Thymus (tissue), 14 donors: Measurements from ENCODE around the gene HDAC3. TPM values are rescaled to one million over a fixed set of nuclear protein-coding genes. Genes with fewer than 3 reads are reported as not detected.

ENCODE experiments used
- DNase-seq, 9 donors: peaks; one replicate each; pipeline ENCODE4 v3.0.0-alpha.2; 2013; ENCODE audit warnings: low spot score in 9 of 9, low read depth in 6 of 9, missing footprints in 1 of 9
- H3K27ac ChIP-seq, 2 donors: one replicate each; pipeline ENCODE4 v1.5.1; 2013; ENCODE audit warnings: control low read depth in 1 of 2, low read depth in 1 of 2, low read length in 1 of 2, mild to moderate bottlenecking in 1 of 2, moderate library complexity in 1 of 2
- H3K27me3 ChIP-seq, 2 donors: one replicate each; pipeline ENCODE4 v1.5.1; 2013; ENCODE audit warnings: low read length in 1 of 2; ENCODE audit not compliant: control insufficient read depth in 2 of 2, insufficient read depth in 1 of 2
- H3K36me3 ChIP-seq, 2 donors: one replicate each; pipeline ENCODE4 v1.5.1; 2013; ENCODE audit warnings: low read length in 1 of 2, mild to moderate bottlenecking in 1 of 2, moderate library complexity in 1 of 2; ENCODE audit not compliant: control insufficient read depth in 2 of 2, insufficient read depth in 2 of 2
- H3K4me1 ChIP-seq, 2 donors: one replicate each; pipeline ENCODE4 v1.5.1; 2013; ENCODE audit warnings: low read length in 2 of 2; ENCODE audit not compliant: control insufficient read depth in 2 of 2, insufficient read depth in 2 of 2
- H3K4me3 ChIP-seq, 2 donors: one replicate each; pipeline ENCODE4 v1.5.1; 2013; ENCODE audit warnings: low read length in 2 of 2, control low read depth in 1 of 2, mild to moderate bottlenecking in 1 of 2
- H3K9me3 ChIP-seq, 2 donors: one replicate each; pipeline ENCODE4 v1.5.1; 2013; ENCODE audit warnings: low read length in 1 of 2, mild to moderate bottlenecking in 1 of 2; ENCODE audit not compliant: control insufficient read depth in 2 of 2, insufficient read depth in 1 of 2
- WGBS: extraction: QIAGEN DNeasy Blood & Tissue Kit; methylation state at CpG from one replicate; pipeline ENCODE4 v1.1.7; 2013; 5-methylcytosine and 5-hydroxymethylcytosine counted together
- long read RNA-seq, 10 donors: transcript quantifications; one replicate each; lab custom pipeline, GENCODE V29; 2026
- polyA plus RNA-seq: library from polyadenylated mRNA; stranded (reverse); fragments of 200-250 nt; gene quantifications from one replicate; pipeline ENCODE4 v1.2.3, GENCODE V29; 2013
- total RNA-seq: library from RNA; stranded (reverse); fragments of 120-200 nt; gene quantifications from one replicate; pipeline ENCODE4 v1.2.4, GENCODE V29; 2013
- donor health status: healthy.

Gene HDAC3
- 55.0 TPM for total RNA-seq
- 82.9 TPM for polyA plus RNA-seq
- long read RNA-seq, donor 1, partial matches to known transcripts, result 0 of 3 reads
- long read RNA-seq, donor 1, other reads (novel, unspliced or antisense), result 0 of 3 reads
- long read RNA-seq, donor 2, result 0 reads
- long read RNA-seq, donor 3, transcript HDAC3-201 (15 exons, 1,959 nt), result major isoform, 21 of 29 reads
- long read RNA-seq, donor 3, transcript HDAC3-213 (2 exons, 830 nt), result minor isoform, 6 of 29 reads
- long read RNA-seq, donor 3, partial matches to known transcripts, result 0 of 29 reads
- long read RNA-seq, donor 3, other reads (novel, unspliced or antisense), result 0 of 29 reads
- long read RNA-seq, donor 4, transcript HDAC3-201 (15 exons, 1,959 nt), result major isoform, 9 of 12 reads
- long read RNA-seq, donor 4, partial matches to known transcripts, result 0 of 12 reads
- long read RNA-seq, donor 4, other reads (novel, unspliced or antisense), result 0 of 12 reads
- long read RNA-seq, donor 5, transcript HDAC3-201 (15 exons, 1,959 nt), result major isoform, 19 of 33 reads
- long read RNA-seq, donor 5, transcript HDAC3-213 (2 exons, 830 nt), result minor isoform, 5 of 33 reads
- long read RNA-seq, donor 5, partial matches to known transcripts, result 8 of 33 reads
- long read RNA-seq, donor 5, other reads (novel, unspliced or antisense), result 0 of 33 reads
- long read RNA-seq, donor 6, transcript HDAC3-201 (15 exons, 1,959 nt), result major isoform, 15 of 17 reads
- long read RNA-seq, donor 6, partial matches to known transcripts, result 0 of 17 reads
- long read RNA-seq, donor 6, other reads (novel, unspliced or antisense), result 0 of 17 reads
- long read RNA-seq, donor 7, transcript HDAC3-201 (15 exons, 1,959 nt), result major isoform, 16 of 18 reads
- long read RNA-seq, donor 7, partial matches to known transcripts, result 0 of 18 reads
- long read RNA-seq, donor 7, other reads (novel, unspliced or antisense), result 0 of 18 reads
- long read RNA-seq, donor 8, transcript HDAC3-201 (15 exons, 1,959 nt), result major isoform, 7 of 8 reads
- long read RNA-seq, donor 8, partial matches to known transcripts, result 0 of 8 reads
- long read RNA-seq, donor 8, other reads (novel, unspliced or antisense), result 0 of 8 reads
- long read RNA-seq, donor 9, transcript HDAC3-201 (15 exons, 1,959 nt), result major isoform, 13 of 21 reads
- long read RNA-seq, donor 9, partial matches to known transcripts, result 5 of 21 reads
- long read RNA-seq, donor 9, other reads (novel, unspliced or antisense), result 0 of 21 reads
- long read RNA-seq, donor 10, transcript HDAC3-201 (15 exons, 1,959 nt), result major isoform, 9 of 16 reads
- long read RNA-seq, donor 10, partial matches to known transcripts, result 5 of 16 reads
- long read RNA-seq, donor 10, other reads (novel, unspliced or antisense), result 0 of 16 reads

DNA sequence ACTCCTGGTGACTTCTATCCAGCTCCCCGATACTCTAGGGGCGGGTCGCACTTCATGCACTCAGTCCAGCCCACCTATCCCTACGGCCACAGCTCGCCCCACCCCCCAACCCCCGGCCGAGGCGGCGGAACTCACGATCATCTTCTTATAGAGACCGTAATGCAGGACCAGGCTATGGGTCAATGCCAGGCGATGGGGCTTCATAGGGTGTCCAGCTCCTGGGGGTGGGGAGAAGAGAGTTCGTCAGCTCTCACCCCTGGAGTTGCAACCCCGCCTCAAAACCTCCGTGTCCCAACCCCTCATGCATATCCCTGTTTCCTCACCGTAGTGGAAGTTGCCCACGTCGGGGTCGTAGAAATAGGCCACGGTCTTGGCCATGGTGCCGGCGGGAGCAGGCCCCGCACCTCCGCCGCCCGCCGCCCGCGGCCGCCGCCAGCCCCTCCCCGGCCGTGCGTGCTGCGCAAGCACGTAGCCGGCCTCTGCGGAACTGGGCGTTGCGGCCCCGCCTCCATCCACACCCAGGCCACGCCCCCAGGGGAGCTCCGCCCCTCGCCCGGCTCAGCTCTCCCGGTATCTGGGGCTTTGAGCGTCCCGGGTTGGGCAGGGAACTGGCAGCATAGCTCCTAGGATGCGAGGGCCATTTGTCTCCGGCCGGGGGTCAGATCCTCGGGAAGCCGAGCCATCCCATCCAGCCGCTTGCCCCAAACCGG is at the start of gene HDAC3, which contains the start of gene RELL2:
HDAC3 (minus strand) TSS at position 437 of the 710 bp plus-strand sequence; CDS start at position 378, 59 bp downstream.
RELL2 (plus strand) TSS at position 585 of the 710 bp plus-strand sequence. CDS start 1,229 bp downstream, outside the sequence.
- Histone ChIP-seq H3K27ac (peak within 1 kb of the TSS; percentile 66 to 79), H3K36me3 (peaks cover 25 to 40% of the 10 kb centered on the region in 2 donors), H3K27me3 (peaks cover 0 to 3% of the 10 kb centered on the region in 2 donors), H3K9me3 (no peaks in the 10 kb centered on the region), H3K4me1 (peaks cover 23 to 28% of the 10 kb centered on the region in 2 donors), H3K4me3 (peak within 1 kb of the TSS; percentile 72 to 81)
- peak; percentile 70 to 94 (median 87) for DNase-seq
- WGBS, result under 1% methylated on average over 55 of the region's 55 CpGs

DNA sequence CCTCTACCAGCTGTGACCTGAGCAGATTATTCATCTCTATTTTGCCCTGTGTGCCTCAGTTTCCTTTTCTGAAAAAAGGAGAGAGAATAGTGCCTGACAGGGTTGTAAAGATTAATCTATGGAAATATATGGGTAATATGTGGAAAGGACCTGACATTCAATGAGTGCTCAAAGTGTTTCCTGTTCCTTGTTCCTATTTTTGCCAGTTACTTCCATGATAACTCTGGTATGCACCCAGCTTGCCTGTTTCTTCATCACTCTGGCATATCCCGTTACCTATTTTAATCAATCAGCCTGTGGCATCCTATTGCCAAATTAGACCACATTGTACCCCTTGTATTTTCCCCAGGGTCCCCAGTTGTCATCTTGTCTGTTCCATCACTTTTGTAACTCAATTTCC is 48.9 kb upstream of the HDAC3 start:
- 97% methylated on average over 1 of the region's 1 CpG for WGBS
- peaks cover 29 to 73% of the 10 kb centered on the region in 2 donors for H3K27me3 ChIP-seq
- H3K9me3 ChIP-seq, result no peaks in the 10 kb centered on the region
- H3K27ac ChIP-seq, result no peak overlapping the region
- H3K4me1 ChIP-seq, result peaks cover 0 to 8% of the 10 kb centered on the region in 2 donors
- DNase-seq, result no peak
- H3K36me3 ChIP-seq, result no peaks in the 10 kb centered on the region
- H3K4me3 ChIP-seq, result no peak overlapping the region

DNA sequence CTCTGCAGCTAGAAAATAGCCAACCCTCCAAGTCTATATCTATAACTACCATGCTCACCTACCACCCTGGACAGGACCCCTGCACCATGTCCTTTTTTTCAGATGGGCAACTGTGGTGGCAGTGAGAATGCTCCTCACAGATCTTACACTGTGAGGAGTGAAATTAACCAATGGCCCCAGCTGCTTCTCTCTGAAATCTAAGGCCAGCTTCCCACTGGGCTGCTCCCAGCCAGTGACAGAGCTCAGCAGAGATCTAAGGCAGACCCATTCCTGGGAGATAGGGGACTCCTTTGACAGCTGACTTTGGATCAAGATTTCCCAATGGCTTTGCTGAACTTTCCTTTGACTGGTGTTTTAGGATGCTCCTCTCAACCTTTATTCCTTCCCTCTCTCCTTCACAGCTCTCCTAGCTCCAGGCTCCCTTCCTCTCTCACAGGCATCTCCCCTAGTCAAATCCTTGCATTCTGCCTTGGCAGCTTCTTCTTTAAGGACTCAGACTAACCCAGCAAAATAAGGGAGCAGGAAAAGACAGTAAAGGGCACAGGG is 47.0 kb upstream of the HDAC3 start:
- Histone ChIP-seq H3K36me3 (no peaks in the 10 kb centered on the region), H3K9me3 (no peaks in the 10 kb centered on the region), H3K4me1 (peaks cover 0 to 8% of the 10 kb centered on the region in 2 donors), H3K27ac (no peak overlapping the region), H3K4me3 (no peak overlapping the region), H3K27me3 (peaks cover 29 to 67% of the 10 kb centered on the region in 2 donors)
- DNase-seq, result no peak

DNA sequence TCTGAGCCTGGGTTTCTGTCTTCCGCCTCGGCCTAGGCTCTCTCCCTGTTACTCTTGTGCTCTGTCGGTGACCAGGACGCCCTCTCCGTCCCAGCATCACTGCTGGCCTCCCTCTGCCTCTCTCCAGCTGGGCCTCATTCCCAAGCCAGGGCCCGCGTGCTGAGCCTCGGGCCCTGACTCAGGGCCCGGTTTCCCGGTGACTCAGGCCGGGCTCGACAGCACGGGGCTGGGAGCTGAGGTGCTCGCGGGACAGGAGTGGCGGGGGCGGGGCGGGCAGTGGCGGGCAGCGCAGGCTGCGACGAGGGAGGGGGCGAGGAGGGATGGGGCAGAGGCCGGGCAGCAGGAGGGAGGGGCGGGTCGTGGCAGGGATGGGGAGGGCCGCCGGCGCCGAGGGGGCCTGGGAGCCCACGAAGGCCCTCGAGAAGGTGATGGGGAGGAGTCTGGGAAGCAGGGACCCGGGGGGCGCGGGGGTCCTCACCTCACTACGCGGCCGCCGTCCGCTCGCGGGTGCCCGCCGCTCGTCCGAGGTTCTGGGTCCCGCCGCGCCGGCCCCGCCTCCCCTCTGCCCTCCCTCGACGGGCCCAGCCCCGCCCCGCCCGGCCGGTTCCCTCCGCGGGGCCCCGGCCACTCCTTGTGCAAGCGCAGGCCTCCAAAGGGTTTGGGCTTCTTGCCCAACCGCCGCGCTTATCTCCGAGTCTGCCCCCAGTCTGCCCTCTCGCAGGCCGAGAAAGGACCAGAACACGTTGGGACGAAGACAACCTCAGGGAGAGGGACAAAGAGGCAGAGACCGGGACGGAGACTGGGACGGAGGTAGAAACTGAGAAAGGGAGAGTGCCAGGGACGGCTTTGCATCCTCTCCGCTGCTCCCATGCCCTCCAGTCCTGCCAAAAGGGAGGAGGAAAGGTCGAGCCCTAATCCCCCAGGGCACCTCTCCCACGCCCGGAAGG is 45.3 kb upstream of the HDAC3 start, which contains the start of gene ARAP3:
ARAP3 (minus strand) TSS at position 536 of the 947 bp plus-strand sequence. CDS start 1,744 bp downstream, outside the sequence.
- no peaks in the 10 kb centered on the region for H3K36me3 ChIP-seq
- H3K4me1 ChIP-seq, result peaks cover 0 to 8% of the 10 kb centered on the region in 2 donors
- no peaks in the 10 kb centered on the region for H3K9me3 ChIP-seq
- H3K4me3 ChIP-seq, result peak within 1 kb of the TSS; percentile 13 to 20
- peaks cover 29 to 67% of the 10 kb centered on the region in 2 donors for H3K27me3 ChIP-seq
- peak within 1 kb of the TSS in 1 of 2 donors; percentile 32 for H3K27ac ChIP-seq
- no peak for DNase-seq
- WGBS, result 11% methylated on average over 75 of the region's 77 CpGs

DNA sequence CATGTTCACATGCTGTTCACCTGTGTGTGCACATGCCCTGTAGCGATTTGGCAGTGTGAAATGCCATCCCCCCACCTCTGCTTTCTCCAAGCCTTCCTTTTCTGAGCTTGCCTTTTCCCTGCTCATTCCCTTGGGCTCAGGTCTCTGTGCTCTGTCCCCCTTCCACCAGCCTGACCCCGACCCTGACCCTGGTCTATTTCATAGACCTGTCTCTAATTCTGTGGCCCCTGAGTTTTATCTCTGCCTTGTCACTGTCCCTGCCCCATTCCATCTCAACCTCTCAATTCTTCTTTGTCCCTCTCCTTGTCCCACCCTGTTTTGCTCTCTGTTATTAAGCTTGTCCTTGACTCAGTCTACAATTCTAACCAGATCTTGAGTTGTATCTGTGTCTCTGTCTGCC is 44.6 kb upstream of the HDAC3 start:
- 95% methylated on average over 2 of the region's 2 CpGs for WGBS
- H3K4me3 ChIP-seq, result no peak overlapping the region
- no peak for DNase-seq
- H3K27ac ChIP-seq, result peak overlapping the region in 1 of 2 donors; percentile 32
- H3K36me3 ChIP-seq, result no peaks in the 10 kb centered on the region
- peaks cover 29 to 64% of the 10 kb centered on the region in 2 donors for H3K27me3 ChIP-seq
- H3K9me3 ChIP-seq, result no peaks in the 10 kb centered on the region
- H3K4me1 ChIP-seq, result peaks cover 0 to 8% of the 10 kb centered on the region in 2 donors

DNA sequence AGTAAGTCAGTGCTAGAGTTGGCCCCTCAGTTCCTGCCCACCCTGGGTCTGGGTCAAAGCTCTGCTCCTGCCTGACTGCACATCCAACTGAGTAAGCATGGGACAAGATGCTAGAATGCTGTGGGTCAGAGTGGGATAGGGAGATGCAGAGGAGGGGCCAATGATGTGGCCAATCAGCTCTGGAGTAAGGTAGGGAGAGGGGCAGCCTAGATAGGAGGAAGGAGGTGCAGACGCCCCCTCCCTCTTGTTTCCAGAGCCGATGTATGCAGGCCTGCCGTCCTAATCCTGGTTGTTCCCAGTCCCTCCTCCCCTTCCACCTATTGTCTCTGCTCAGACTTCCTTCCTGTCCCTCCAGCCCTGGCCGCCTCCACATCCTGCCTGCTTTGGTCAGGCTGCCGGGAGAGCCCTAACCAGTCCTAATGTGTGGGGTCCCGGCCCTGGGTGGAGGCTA is 44.1 kb upstream of the HDAC3 start:
- Histone ChIP-seq H3K4me3 (no peak overlapping the region), H3K27ac (no peak overlapping the region), H3K4me1 (peaks cover 0 to 8% of the 10 kb centered on the region in 2 donors), H3K27me3 (peaks cover 27 to 61% of the 10 kb centered on the region in 2 donors), H3K9me3 (no peaks in the 10 kb centered on the region), H3K36me3 (no peaks in the 10 kb centered on the region)
- no peak for DNase-seq
- WGBS, result 89% methylated on average over 6 of the region's 6 CpGs

DNA sequence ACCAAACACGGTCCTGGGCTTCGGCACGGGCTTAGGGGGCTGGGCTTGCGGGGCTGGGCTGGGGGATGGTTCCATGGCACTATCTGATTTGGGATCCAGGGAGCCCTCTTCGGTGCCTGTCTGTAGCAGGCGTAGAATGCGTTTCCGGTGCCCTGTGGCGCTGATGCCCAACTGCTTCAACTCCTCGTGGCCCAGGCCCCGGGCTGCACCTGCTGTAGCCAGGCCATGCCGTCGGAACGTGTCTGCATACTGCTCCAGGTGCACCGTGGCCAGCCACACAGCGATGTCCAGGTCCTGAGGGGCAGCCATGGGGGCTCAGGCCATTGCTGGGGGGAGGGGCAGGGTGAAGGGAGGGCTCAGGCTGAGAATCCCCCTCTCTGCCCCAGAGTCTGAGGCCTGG is 43.5 kb upstream of the HDAC3 start:
- 94% methylated on average over 16 of the region's 16 CpGs for WGBS
- H3K27ac ChIP-seq, result no peak overlapping the region
- no peaks in the 10 kb centered on the region for H3K9me3 ChIP-seq
- peaks cover 0 to 8% of the 10 kb centered on the region in 2 donors for H3K4me1 ChIP-seq
- H3K27me3 ChIP-seq, result peaks cover 25 to 60% of the 10 kb centered on the region in 2 donors
- DNase-seq, result no peak
- no peaks in the 10 kb centered on the region for H3K36me3 ChIP-seq
- H3K4me3 ChIP-seq, result no peak overlapping the region
